Measurements from ENCODE around the gene GRHL3. TPM values are rescaled to one million over a fixed set of nuclear protein-coding genes. Genes with fewer than 3 reads are reported as not detected.

GRHL3 gene
- total and polyA plus RNA-seq, 11 donors, result 0.03 to 0.61 TPM; not detected in 9

- WGBS, 4 donors, result 81 to 89% (median 86%) methylated on average over 2 of the region's 2 CpGs
- H3K27ac ChIP-seq, result no peak overlapping the region
- intact Hi-C loops (cut with DNase I), result loop anchor here in 1 of 10 donors (10.0 kb wide), 1 partner anchor 89 kb away; no protein-coding TSS in a partner anchor
These were observed 64.3 kb downstream of the GRHL3 start for GRCh38 chr1:24383381-24383940.

GRCh38 chr1:24384251-24385090 lies 65.3 kb downstream of the GRHL3 start:
- intact Hi-C loops (cut with DNase I), result loop anchor here in 1 of 10 donors (5.0 to 10.0 kb wide), 2 partner anchors 57 to 90 kb away; no protein-coding TSS in a partner anchor
- DNase-seq (no peak), ATAC-seq (peak in 3 of 4 donors; percentile 53 to 83 (median 65))
- Histone ChIP-seq H3K27ac (peak overlapping the region in 1 of 12 donors; percentile 69), H3K4me3 (no peak overlapping the region), H3K27me3 (no peaks in the 10 kb centered on the region), H3K4me1 (peaks cover 0 to 18% (median 0%) of the 10 kb centered on the region in 12 donors), H3K9me3 (no peaks in the 10 kb centered on the region), H3K36me3 (peaks cover 0 to 22% (median 1%) of the 10 kb centered on the region in 9 donors)
- WGBS, 4 donors, result 74 to 81% (median 78%) methylated on average over 11 to 13 of the region's 13 CpGs
- no peak for TF ChIP-seq POLR2A (IDR thresholded peaks at IDR 0.05)
- no peak for TF ChIP-seq CTCF (IDR thresholded peaks at IDR 0.05)

More at GRCh38 chr1:24383381-24383940, 64.3 kb downstream of the GRHL3 start:
- DNase-seq (no peak), ATAC-seq (no peak)
- H3K36me3 ChIP-seq, result peaks cover 0 to 32% (median 3%) of the 10 kb centered on the region in 9 donors
- no peaks in the 10 kb centered on the region for H3K27me3 ChIP-seq
- H3K4me1 ChIP-seq, result peaks cover 0 to 18% (median 0%) of the 10 kb centered on the region in 12 donors
- H3K9me3 ChIP-seq, result no peaks in the 10 kb centered on the region
- no peak overlapping the region for H3K4me3 ChIP-seq
- TF ChIP-seq CTCF (IDR thresholded peaks at IDR 0.05), result no peak
- TF ChIP-seq POLR2A (IDR thresholded peaks at IDR 0.05), result no peak

- TF ChIP-seq POLR2A (IDR thresholded peaks at IDR 0.05) (no peak), CTCF (IDR thresholded peaks at IDR 0.05) (peak in 3 of 12 donors; percentile 10 to 19 (median 10))
- intact Hi-C loops (cut with DNase I), result loop anchor here in 1 of 10 donors (5.0 to 10.0 kb wide), 2 partner anchors 58 to 91 kb away; no protein-coding TSS in a partner anchor
- 86 to 91% (median 90%) methylated on average over 12 of the region's 12 CpGs for WGBS, 4 donors
- no peak for DNase-seq
- no peak for ATAC-seq
- H3K27me3 ChIP-seq, result no peaks in the 10 kb centered on the region
- peaks cover 0 to 19% (median 0%) of the 10 kb centered on the region in 9 donors for H3K36me3 ChIP-seq
- H3K27ac ChIP-seq, result peak overlapping the region in 1 of 12 donors; percentile 69
- H3K4me1 ChIP-seq, result peaks cover 0 to 18% (median 0%) of the 10 kb centered on the region in 12 donors
- no peak overlapping the region for H3K4me3 ChIP-seq
- H3K9me3 ChIP-seq, result no peaks in the 10 kb centered on the region
These were observed 66.2 kb downstream of the GRHL3 start for GRCh38 chr1:24385160-24385940.
